Measurements from ENCODE around the gene CLIP2. TPM values are rescaled to one million over a fixed set of nuclear protein-coding genes. Genes with fewer than 3 reads are reported as not detected.

Gene CLIP2
- total RNA-seq, 4 donors from 2014 or later: 9.6 to 23.3 (median 16.4) TPM

DNA sequence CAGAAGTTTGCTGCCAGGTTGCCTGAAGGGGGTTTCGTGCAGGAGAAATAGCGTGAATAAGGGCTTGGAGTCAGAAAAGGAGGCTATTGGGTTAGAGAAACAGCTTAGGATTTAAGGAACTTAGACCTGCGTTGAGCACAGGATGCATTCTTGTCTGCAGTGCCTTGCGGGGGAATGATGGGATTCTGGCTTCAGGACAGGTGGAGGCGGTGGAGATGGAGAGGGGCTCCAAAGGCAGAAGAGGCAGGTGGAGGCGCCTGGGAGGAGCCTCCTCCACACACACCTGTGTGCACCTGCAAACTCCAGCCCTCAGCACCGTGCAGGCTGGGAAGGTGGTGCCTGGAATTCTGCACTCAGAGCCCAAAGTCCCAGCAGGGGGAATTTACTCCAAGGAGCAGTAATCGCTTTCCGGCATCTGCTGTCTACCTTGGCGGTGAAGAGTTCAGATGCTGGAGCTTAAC is 1.8 kb downstream of the CLIP2 start:
- DNase-seq (ENCODE audit: low spot score): no peak
- ATAC-seq (ENCODE audit: low FRiP score): no peak
- TF ChIP-seq, protein P1, sequence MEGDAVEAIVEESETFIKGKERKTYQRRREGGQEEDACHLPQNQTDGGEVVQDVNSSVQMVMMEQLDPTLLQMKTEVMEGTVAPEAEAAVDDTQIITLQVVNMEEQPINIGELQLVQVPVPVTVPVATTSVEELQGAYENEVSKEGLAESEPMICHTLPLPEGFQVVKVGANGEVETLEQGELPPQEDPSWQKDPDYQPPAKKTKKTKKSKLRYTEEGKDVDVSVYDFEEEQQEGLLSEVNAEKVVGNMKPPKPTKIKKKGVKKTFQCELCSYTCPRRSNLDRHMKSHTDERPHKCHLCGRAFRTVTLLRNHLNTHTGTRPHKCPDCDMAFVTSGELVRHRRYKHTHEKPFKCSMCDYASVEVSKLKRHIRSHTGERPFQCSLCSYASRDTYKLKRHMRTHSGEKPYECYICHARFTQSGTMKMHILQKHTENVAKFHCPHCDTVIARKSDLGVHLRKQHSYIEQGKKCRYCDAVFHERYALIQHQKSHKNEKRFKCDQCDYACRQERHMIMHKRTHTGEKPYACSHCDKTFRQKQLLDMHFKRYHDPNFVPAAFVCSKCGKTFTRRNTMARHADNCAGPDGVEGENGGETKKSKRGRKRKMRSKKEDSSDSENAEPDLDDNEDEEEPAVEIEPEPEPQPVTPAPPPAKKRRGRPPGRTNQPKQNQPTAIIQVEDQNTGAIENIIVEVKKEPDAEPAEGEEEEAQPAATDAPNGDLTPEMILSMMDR (IDR thresholded peaks at IDR 0.05): no peak

DNA sequence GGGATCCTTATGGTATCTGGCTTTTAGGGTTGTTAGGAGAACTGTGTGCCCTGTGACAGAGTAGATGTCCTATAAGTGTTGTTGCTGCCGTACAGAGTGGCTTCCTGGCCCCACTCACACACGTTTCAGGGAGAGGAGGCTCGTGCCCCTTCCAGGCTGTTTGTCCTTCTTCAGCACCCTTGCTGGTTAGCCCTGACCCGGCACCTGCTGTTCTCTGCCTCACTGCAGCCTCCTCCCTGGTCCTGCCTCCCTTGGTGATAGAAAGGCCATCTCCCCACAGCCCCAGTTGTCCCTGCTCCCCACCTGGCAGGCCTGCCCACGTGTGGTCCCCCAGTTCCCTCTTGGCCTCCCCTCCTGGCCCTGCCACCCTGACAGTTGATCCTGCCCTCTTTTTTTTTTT is 2.3 kb downstream of the CLIP2 start:
- ATAC-seq (ENCODE audit: low FRiP score) (no peak), DNase-seq (ENCODE audit: low spot score) (no peak)
- TF ChIP-seq, protein P1 (IDR thresholded peaks at IDR 0.05): no peak

DNA sequence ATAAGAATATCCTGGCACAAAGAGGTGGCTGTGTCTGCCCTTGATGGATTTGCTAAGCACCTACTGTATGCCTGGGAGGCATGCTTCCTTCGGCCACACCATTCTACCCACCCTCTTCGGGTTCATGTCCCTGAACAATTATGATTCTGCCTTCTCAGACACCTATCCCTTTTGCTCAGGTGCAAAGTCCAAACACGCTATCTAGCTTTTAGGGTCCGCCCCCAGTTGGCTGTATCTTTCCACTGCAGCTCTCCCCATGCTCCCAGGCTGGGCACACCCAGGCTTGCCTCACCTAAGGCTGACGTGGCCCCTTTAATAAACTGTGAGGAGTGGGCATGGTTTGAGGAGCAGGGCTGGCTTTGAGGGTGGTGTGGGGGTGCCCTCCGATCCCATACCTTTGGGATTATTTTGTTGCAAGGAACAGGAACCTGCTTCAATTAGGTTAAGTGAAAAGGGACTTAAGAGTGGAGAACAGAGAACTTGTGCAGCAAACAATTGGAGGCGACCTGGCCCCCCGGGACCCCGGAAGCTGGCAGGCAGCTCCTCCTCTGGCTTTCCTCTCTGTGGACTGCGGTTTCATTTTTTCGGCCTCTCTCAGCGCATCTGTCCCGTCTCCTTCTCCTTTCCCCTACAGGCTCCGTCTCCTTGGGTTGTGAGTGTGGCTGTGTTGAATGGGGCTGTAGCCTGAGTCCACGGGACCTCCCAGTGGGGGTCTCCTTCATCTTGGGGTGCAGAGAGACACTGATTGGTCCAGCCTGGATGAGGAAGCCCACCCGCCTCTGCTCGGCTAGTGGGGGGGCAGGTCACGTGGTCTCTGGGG is 3.8 kb downstream of the CLIP2 start:
- TF ChIP-seq, protein P1 (IDR thresholded peaks at IDR 0.05): no peak
- DNase-seq (ENCODE audit: low spot score): no peak
- no peak for ATAC-seq (ENCODE audit: low FRiP score)

DNA sequence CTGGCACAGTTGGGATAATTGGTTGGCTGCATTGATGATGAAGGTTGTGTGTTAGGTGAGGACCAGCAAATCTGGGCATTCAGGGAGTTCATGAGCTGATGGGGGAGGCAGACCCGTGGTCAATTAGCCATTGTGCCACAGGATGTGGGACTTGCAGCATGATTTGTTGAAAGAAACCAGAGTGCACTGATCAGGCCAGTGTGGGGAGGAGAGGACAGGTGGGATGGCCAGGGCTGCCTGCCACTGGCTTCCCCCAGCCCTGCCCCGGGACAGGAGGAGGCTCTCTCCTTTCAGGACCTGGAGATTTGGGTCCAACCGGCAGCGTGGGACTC is 4.3 kb downstream of the CLIP2 start:
- DNase-seq (ENCODE audit: low spot score) (no peak), ATAC-seq (ENCODE audit: low FRiP score) (no peak)
- TF ChIP-seq, protein P1 (IDR thresholded peaks at IDR 0.05): no peak

DNA sequence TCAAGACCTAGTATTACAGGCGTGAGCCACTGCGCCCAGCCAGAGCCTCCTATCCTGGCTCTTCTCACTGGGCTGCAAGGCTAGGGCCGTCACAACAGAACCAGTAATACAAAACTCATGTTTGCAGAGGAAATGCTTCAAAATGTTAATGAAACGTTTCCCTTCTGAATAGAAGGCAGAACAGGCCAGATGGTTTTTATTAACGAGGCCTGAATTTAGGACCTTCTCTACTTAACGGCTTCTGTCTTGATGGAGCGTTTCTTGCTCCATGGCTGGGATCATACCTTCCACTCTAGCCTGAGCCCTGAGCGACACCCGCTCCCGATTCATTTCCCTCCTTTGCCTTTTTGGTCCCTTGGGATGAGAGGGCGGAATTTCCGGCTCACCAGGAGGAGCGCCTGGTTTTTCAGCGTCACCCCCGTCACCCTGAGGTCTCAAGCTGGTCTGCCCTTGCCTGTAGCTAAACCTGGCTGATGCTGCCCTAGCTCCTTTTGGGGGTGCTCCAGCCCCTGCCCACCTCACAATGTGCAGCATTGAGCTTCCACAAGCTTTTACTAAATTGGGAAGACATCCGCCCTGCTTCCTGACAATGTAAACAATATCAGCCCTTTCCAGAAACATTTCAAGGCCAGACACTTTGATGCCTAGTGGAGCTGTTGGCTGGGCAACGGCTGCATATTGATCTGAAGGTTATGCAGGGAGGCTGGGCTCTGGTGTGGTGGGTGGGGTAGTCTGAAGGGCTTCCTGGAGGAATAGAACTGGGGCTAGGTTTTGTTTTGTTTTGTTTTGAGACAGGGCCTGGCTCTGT is 5.2 kb downstream of the CLIP2 start:
- ATAC-seq (ENCODE audit: low FRiP score): no peak

DNA sequence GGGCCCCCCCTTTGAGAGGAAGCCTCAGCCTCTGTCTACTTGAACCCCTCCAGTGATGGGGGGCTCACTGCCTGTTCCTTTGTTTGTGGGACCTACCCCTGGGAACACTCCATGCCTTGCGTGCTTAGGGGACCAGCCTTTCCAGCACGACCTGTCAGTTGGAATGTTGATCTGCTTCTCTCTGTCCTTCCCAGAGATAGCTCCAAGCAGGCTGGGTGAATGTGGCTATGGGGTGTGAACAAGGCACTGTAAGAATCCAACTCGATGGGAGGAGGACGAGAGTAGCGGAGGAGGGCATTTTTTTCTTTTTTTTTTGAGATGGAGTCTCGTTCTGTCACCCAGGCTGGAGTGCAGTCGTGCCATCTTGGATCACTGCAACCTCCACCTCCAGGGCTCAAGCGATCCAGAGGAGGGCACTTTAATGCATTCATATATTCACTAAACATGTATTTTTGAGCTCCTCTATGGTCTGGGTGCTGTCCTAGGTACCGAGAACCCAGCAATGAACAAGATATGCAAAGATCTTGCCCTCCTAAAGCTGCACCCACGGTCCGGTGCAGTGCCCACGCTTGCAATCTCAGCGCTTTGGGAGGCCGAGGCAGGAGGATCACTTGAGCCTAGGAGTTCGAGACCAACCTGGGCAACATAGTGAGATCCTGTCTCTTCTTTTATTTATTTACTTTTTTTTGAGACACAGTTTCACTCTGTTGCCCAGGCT is 8.5 kb downstream of the CLIP2 start:
- ATAC-seq (ENCODE audit: low FRiP score) (no peak), DNase-seq (ENCODE audit: low spot score) (no peak)
- TF ChIP-seq, protein P1 (IDR thresholded peaks at IDR 0.05): no peak

More for the DNA sequence above, 5.2 kb downstream of the CLIP2 start:
- DNase-seq (ENCODE audit: low spot score): no peak
- TF ChIP-seq, protein P1 (IDR thresholded peaks at IDR 0.05): no peak

All from omental fat pad (tissue), 4 donors.